COLO668 (cell line): ENCODE data around the gene RAP1B.
"Not testable (repeated sequence)": the region's sequence is repeated elsewhere in the genome, so short reads cannot be mapped to it uniquely, and the experiment has no call there.

Source experiments
- DNase-seq: peaks from one replicate; lab custom pipeline; 2025; ENCODE audit not compliant: unreplicated experiment; lab: John Stamatoyannopoulos, UW

Gene RAP1B

DNA sequence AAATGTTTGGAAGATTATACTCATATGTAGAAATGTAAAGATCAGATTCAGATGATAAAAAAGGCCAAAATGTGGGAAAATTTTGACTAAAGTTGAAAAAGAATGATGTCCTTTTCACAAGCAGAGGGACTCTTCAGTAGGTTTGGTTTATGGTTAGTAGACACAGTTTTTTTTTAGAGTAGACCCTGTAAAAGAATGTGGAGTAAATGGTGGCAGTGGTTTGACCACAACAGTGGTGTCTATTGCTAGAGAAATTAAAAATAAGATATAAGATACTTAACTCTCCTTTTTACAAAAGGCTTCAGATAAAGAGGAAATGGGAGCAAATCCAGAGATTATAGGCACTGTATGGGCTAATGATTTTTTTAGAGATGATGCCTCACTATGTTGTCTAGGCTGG is 21.8 kb downstream of the RAP1B start:
- no peak for DNase-seq

DNA sequence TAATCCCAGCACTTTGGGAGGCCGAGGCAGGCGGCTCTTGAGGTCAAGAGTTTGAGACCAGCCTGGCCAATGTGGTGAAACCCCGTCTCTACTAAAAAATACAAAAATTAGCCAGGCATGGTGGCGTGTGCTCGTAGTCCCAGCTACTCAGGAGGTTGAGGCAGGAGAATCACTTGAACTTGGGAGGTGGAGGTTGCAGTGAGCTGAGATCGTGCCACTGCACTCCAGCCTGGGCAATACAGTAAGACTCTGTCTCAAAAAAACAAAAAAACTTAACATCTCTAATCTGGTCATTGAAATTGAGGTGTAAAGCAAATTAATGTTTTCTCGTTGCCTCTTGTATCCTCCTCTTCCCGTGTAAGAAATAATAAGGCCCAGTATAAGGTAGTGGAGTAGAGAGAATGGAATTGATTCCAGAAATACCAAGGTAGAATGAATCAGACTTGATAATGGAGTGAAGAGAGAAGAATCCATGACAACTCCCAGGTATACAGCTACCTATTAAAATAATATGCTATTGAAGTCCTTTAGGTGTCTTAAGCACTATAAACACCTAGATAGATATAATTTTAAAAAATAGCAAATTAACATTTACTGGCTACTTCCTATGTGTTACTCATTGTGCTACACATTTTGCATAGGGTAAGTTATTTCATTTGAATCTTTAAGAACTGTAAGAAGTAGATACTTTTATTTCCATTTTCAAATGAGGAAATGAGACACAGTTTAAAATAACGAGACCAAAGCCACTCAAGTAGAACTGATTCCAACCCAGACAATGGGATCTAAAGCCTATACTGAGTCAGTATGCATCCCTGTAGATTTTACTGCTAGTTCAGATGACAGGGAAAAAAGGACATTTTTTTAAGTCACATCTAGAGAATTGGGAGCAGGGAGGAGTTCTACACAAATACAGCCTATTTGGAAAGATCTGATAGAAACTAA is 23.2 kb downstream of the RAP1B start:
- no peak for DNase-seq

DNA sequence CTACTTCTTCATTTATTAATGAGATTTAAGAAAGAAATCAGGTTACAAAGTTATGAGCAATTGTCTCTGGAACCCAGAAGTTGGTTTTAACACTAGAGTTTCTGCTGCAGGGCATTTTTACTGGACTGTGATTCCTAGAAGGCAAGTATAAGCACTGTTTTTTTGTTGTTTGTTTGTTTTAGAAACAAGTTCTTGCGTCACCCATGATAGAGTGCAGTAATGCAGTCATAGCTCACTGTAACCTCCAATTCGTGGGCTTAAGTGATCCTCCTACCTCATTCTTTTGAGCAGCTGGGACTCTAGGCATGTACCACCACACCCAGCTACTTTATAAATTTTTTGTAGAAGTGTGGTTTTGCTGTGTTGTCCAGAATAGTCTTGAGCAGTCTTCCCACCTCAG is 25.6 kb downstream of the RAP1B start:
- no peak for DNase-seq

GRCh38 chr12:68637439-68637838 is 26.7 kb downstream of the RAP1B start:
- not testable (repeated sequence) for DNase-seq

DNA sequence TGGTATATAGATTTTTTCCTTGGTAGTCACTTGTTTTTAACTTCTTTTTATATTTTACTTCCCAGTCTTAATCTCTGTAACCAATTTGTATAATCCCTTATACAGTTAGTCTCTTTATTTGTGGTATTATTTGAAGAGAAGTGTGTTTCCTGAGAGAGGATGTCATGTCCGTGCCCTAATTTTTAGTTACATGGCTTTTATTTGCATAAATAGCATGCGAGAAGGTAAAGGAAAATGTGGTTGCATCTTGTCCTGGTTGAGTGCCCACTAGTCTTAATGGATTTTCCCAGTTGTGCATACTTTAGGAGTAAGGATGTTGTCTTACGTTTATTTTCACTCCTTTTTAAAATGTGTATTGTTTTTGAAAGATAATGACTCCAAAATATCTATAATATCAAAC is 27.5 kb downstream of the RAP1B start:
- no peak for DNase-seq

DNA sequence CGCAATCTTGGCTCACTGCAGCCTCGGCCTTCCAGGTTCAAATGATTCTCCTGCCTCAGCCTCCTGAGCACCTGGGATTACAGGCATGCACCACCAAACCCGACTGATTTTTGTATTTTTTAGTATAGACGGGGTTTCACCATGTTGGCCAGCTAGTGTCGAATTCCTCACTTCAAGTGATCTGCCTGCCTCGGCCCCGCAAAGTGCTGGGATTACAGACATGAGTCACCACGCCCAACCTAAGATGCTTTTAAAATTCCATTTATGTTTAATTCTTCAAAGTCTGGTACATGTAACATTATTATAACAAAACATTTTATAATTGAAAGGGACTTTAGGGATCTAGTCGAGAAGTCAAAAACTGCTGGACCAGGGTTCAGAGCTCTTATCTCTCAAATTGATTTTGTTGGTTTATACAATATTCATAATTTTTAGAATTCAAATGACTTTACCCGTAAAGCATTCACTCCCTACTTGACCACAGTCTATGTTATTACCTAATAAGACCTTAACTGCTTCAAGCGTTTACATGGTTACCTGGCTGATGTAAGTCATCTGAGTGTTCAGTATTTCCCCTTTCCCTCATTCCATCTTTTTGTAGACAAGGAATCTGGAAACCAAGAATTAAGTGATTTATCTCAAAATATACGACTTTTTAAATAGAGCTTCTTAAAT is 28.2 kb downstream of the RAP1B start:
- DNase-seq, result no peak

DNA sequence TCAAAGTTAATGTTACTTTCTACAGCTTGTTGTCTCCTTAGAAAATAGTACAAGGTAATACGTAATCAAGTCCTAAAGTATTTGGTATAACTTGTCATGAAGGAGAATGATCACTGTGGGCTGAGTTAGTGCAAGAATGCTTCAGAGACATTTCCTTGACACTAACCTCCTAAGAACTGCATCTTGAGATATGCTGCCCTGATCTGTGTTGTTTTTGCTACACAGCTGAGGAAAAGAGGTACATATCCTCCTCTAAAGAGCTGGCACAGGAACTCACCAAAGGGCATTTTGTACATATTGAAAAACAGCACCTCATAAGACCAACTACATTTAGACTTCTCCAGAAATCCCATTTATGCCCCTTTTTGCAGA is 28.7 kb downstream of the RAP1B start:
- no peak for DNase-seq

DNA sequence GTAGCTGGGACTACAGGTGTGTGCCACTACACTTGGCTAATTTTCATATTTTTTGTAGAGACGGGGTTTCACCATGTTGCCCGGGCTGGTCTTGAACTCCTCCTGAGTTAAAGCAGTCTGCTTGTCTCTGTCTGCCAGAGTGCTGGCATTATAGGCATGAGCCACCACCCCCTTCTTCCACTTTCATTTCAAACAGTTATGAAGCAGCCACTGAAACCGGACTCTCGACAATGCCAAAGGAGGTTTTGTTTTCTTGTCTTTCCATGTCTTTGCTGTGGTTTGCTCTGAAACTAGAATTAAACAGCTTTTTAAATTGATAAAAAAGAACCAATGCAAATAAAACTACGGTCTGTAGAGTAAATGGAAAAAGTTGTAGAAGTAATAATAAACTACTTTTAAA is 30.4 kb downstream of the RAP1B start:
- DNase-seq, result no peak

GRCh38 chr12:68646484-68646883 is 35.8 kb downstream of the RAP1B start:
- DNase-seq, result no peak

- no peak for DNase-seq
These were observed 36.8 kb downstream of the RAP1B start for GRCh38 chr12:68647507-68647906.

GRCh38 chr12:68648179-68648578 is 37.5 kb downstream of the RAP1B start:
- no peak for DNase-seq

DNA sequence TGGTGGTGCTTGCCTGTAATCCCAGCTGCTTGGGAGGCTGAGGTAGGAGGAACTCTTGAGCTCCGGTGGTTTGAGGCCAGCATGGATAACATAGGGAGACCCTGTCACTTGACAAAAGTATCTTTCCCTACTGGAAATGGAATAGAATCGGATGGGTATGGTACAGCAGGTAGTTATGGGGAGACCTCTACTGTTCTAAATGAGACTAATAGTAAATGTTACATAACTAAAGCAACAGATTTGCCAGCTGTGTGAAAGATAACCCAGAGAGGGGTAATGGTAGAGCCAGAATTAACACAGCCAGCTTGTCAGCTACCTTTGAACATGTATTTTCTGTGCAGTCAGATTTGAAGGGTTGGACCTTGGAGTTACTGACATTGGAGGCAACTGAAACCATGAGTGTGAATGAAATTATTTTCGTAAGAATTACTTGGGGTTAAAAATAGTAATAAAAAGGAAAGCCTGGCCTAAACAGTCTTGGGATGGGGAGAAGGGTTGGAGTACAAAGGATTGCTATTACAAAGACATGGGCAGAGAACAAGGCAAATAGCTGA is 54.4 kb downstream of the RAP1B start:
- no peak for DNase-seq

- DNase-seq, result no peak
These were observed 56.6 kb downstream of the RAP1B start for GRCh38 chr12:68667291-68667690.

DNA sequence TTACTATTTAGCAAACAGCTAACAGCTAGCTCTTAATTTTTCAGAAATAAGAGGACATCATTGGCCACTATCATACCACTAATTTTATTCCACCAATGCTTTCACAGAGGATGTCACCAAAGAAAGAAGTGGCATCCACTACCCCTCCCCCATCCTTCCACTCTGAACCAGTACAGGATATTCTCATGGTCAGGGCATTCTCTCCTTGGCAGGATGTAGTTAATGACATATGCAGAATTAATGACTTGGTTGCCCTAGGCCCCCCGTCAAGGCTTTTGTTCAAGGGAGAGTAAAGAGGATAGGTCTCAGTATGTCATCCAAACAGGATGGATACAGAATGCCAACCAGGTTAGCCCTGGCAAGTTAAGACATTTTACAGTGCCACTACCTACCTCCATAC is 57.2 kb downstream of the RAP1B start:
- DNase-seq, result no peak

GRCh38 chr12:68671179-68671578 is 60.5 kb downstream of the RAP1B start:
- DNase-seq, result no peak

DNA sequence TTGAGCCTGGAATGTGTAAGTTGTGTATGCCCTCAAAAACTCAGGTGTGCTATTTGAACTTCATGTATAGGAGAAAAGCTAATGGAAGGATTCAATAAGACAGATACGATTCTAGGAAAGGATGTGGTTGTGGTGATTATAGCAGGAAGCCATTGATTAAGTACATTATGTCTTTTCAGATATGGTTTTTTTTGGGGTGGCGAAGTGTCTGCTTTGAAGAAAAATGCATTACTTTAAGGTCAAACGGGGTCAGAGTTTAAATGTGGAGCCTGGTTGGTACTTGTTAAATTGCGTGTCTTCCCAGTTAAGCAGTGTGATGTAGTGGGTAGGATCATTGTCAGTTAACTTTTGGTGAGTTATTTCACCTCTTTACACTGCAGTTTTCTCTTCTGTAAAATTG is 63.1 kb downstream of the RAP1B start:
- no peak for DNase-seq

GRCh38 chr12:68674376-68674775 is 63.7 kb downstream of the RAP1B start:
- DNase-seq, result no peak

DNA sequence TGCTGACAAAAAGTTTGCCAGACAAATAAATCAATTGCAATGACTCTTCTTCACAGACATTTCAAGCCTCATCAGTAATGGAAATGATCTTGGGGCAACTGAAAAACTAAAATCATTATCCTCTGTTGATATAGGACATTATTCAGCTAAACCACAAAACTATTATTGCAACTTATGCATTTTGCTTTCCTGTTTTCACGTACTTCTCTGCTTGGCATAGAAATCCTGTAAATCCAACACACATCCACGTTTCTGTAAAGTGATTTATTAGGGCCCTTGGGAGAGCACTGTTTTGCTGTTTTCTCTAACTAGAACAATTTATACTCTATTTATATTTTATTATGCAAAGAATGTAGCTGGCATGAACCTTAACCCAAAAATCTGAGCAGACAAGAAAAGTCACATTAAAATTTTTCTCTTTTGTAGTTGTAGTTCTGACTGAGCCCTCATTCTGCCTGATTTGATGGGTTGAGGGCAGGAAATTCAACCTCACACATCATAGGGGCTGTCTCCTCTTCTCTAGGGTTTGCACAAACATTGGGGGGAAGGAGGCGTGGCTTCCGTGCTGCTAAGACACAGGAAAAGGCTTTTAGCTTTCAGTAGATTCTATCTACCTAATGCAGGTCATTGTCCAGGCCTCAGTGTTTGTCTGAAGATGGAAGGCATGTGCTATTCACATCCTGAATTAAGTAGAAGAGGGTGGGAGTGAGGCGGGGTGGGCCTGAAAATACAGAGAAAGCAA is 64.6 kb downstream of the RAP1B start:
- no peak for DNase-seq

GRCh38 chr12:68676854-68677253 is 66.2 kb downstream of the RAP1B start:
- DNase-seq, result not testable (repeated sequence)

- no peak for DNase-seq
These were observed 75.5 kb downstream of the RAP1B start for GRCh38 chr12:68686262-68686594.
